PC-9 (cell line): ENCODE measurements around the gene BRMS1. TPM values are rescaled to one million over a fixed set of nuclear protein-coding genes. Genes with fewer than 3 reads are reported as not detected.

Experiments
- BruUV-seq: library from RNA; stranded (reverse); fragments of 400-500 nt; replicated peaks from 2 replicates; lab custom pipeline; 2021; lab: Mats Ljungman, UMichigan
- CTCF ChIA-PET: fragments of 300-600 bp; sonication (Branson Sonifier 250); formaldehyde crosslinking; loops from one replicate; lab custom pipeline; 2022; ENCODE audit warnings: antibody characterized with exemption; lab: Charles Lee
- POLR2A ChIA-PET: fragments of 300-600 bp; sonication (Branson Sonifier 250); formaldehyde crosslinking; loops from one replicate; lab custom pipeline; 2022; ENCODE audit warnings: antibody characterized with exemption; ENCODE audit not compliant: unreplicated experiment; lab: Charles Lee
- DNase-seq, 2 experiments: peaks; one replicate each; pipeline versions ENCODE4 v3.0.0 to v3.0.0-alpha.2; 2015 to 2022; ENCODE audit warnings: mixed read lengths in 1 of 2
- H2AFZ ChIP-seq: fragments of 200-600 bp; sonication (generic); 2 replicates; pipeline ENCODE4 v1.8.1; 2017; ENCODE audit warnings: antibody characterized with exemption
- H3F3A ChIP-seq: fragments of 200-600 bp; sonication (generic); 2 replicates; pipeline ENCODE4 v1.8.1; 2017; ENCODE audit warnings: antibody characterized with exemption, mild to moderate bottlenecking, low read depth; ENCODE audit not compliant: insufficient read depth
- H3K27ac ChIP-seq: fragments of 200-600 bp; sonication (generic); 2 replicates; pipeline ENCODE4 v1.6.1; 2016; ENCODE audit warnings: mixed run types
- H3K27me3 ChIP-seq: fragments of 200-600 bp; sonication (generic); 2 replicates; pipeline ENCODE4 v1.6.1; 2016; ENCODE audit warnings: low read depth, mixed run types; ENCODE audit not compliant: insufficient read depth
- H3K36me3 ChIP-seq: fragments of 200-600 bp; sonication (generic); 2 replicates; pipeline ENCODE4 v1.6.1; 2016; ENCODE audit warnings: low read depth, mixed run types
- H3K4me1 ChIP-seq: fragments of 200-600 bp; sonication (generic); replicated peaks from 2 replicates; pipeline ENCODE4 v1.6.1; 2016; ENCODE audit warnings: mixed run types; ENCODE audit not compliant: insufficient read depth
- H3K4me2 ChIP-seq: fragments of 200-600 bp; sonication (generic); 2 replicates; pipeline ENCODE4 v1.6.1; 2017; ENCODE audit warnings: mixed run types
- H3K4me3 ChIP-seq: fragments of 200-600 bp; sonication (generic); 2 replicates; pipeline ENCODE4 v1.6.1; 2016; ENCODE audit warnings: mixed run types
- H3K79me2 ChIP-seq: fragments of 200-600 bp; sonication (generic); 2 replicates; pipeline ENCODE4 v1.6.1; 2017; ENCODE audit warnings: low read depth, mixed run types
- H3K9me2 ChIP-seq: fragments of 200-600 bp; sonication (generic); 2 replicates; pipeline ENCODE4 v1.8.1; 2017; ENCODE audit warnings: mild to moderate bottlenecking; ENCODE audit not compliant: insufficient read depth
- H3K9me3 ChIP-seq: fragments of 200-600 bp; sonication (generic); 2 replicates; pipeline ENCODE4 v1.8.1; 2016; ENCODE audit warnings: low read depth; ENCODE audit not compliant: insufficient read depth
- H4K20me1 ChIP-seq: fragments of 200-600 bp; sonication (generic); 2 replicates; pipeline ENCODE4 v1.8.1; 2017; ENCODE audit not compliant: insufficient read depth
- CTCF ChIP-seq: fragments of 200-600 bp; sonication (generic); conservative IDR thresholded peaks from 2 replicates; pipeline ENCODE4 v1.6.1; 2017; ENCODE audit warnings: mixed run types, antibody characterized with exemption, mild to moderate bottlenecking, moderate library complexity
- EZH2 ChIP-seq: fragments of 200-600 bp; sonication (generic); IDR thresholded peaks from 2 replicates; pipeline ENCODE4 v1.8.0; 2017; ENCODE audit warnings: antibody characterized with exemption, low read depth
- intact Hi-C: fragments of 100-400 bp; cut with micrococcal nuclease; formaldehyde crosslinking; loops from one replicate; pipeline ENCODE4 v1.10.0; 2022; ENCODE audit not compliant: unreplicated experiment
- total RNA-seq: library from RNA; stranded (reverse); gene quantifications from 2 replicates; pipeline ENCODE4 v1.2.3, GENCODE V29; 2021

Gene BRMS1
- total RNA-seq, 1 experiment from 2014 or later = 54.3 TPM

- Histone ChIP-seq H4K20me1 (no peaks in the 10 kb centered on the region), H2AFZ (no peak overlapping the region), H3K9me2 (no peaks in the 10 kb centered on the region), H3K9me3 (peaks cover 13% of the 10 kb centered on the region; the same call in 1 of the 2 replicates), H3K4me2 (no peak overlapping the region), H3K4me1 (peaks cover 16% of the 10 kb centered on the region), H3K27ac (no peak overlapping the region), H3F3A (peaks cover 13% of the 10 kb centered on the region; the same call in 1 of the 2 replicates), H3K36me3 (no peaks in the 10 kb centered on the region), H3K4me3 (no peak overlapping the region), H3K27me3 (peaks cover 8% of the 10 kb centered on the region; the same call in 1 of the 2 replicates), H3K79me2 (no peaks in the 10 kb centered on the region)
- intact Hi-C loops = no loop called here
- POLR2A ChIA-PET = no interaction called here
- TF ChIP-seq EZH2 (no peak), CTCF (no peak)
- CTCF ChIA-PET = no interaction called here
- no TSS peak for BruUV-seq
- DNase-seq = no peak
These were observed 28.7 kb downstream of the BRMS1 start for GRCh38 chr11:66315921-66316811.

- no peak for DNase-seq
- Histone ChIP-seq H3F3A (peaks cover 13% of the 10 kb centered on the region; the same call in 1 of the 2 replicates), H3K4me1 (peaks cover 16% of the 10 kb centered on the region), H2AFZ (no peak overlapping the region), H3K79me2 (no peaks in the 10 kb centered on the region), H3K4me2 (no peak overlapping the region), H4K20me1 (no peaks in the 10 kb centered on the region), H3K9me3 (peaks cover 13% of the 10 kb centered on the region; the same call in 1 of the 2 replicates), H3K27me3 (peaks cover 4% of the 10 kb centered on the region; the same call in 1 of the 2 replicates), H3K4me3 (no peak overlapping the region), H3K27ac (no peak overlapping the region), H3K9me2 (no peaks in the 10 kb centered on the region), H3K36me3 (no peaks in the 10 kb centered on the region)
- ChIA-PET POLR2A (no interaction called here), CTCF (no interaction called here)
- intact Hi-C loops = no loop called here
- TF ChIP-seq EZH2 (no peak), CTCF (no peak)
- no TSS peak for BruUV-seq
These were observed 29.4 kb downstream of the BRMS1 start for GRCh38 chr11:66315498-66315885.

- intact Hi-C loops = loop anchor here (5.0 kb wide), 1 partner anchor 57 kb away; the partner anchor contains the start of gene SLC29A2
- no peak overlapping the region for H3K4me2 ChIP-seq
- BruUV-seq = no TSS peak
- H3F3A ChIP-seq = peaks cover 10% of the 10 kb centered on the region; the same call in 1 of the 2 replicates
- H3K79me2 ChIP-seq = no peaks in the 10 kb centered on the region
- H3K27me3 ChIP-seq = peaks cover 1% of the 10 kb centered on the region
- H3K27ac ChIP-seq = no peak overlapping the region
- TF ChIP-seq CTCF (no peak), EZH2 (no peak)
- peaks cover 16% of the 10 kb centered on the region for H3K4me1 ChIP-seq
- no peaks in the 10 kb centered on the region for H4K20me1 ChIP-seq
- ChIA-PET CTCF (no interaction called here), POLR2A (no interaction called here)
- peaks cover 8% of the 10 kb centered on the region; the same call in 1 of the 2 replicates for H3K9me3 ChIP-seq
- no peak overlapping the region for H3K4me3 ChIP-seq
- H3K9me2 ChIP-seq = no peaks in the 10 kb centered on the region
- no peak overlapping the region for H2AFZ ChIP-seq
- DNase-seq = no peak
- H3K36me3 ChIP-seq = no peaks in the 10 kb centered on the region
These were observed 30.1 kb downstream of the BRMS1 start for GRCh38 chr11:66314561-66315497.
